Aorta (tissue), 5 donors: Measurements from ENCODE around the gene SDCBP2. TPM values are rescaled to one million over a fixed set of nuclear protein-coding genes. Genes with fewer than 3 reads are reported as not detected.

Experiments used
- ATAC-seq: fragments of 200-7000 bp; cut with Tn5 transposase; one replicate; pipeline ENCODE4 v1.9.1; 2022; ENCODE audit warnings: moderate library complexity; ENCODE audit not compliant: low FRiP score
- DNase-seq, 2 donors: peaks; one replicate each; pipeline ENCODE4 v3.0.0-alpha.2; 2020
- H3K27ac ChIP-seq, 2 donors: one replicate each; pipeline ENCODE4 v1.5.1; 2013; ENCODE audit warnings: low read length in 2 of 2, mild to moderate bottlenecking in 2 of 2, moderate library complexity in 2 of 2, control low read depth in 1 of 2, inconsistent platforms in 1 of 2, low read depth in 1 of 2
- H3K27me3 ChIP-seq, 2 donors: one replicate each; pipeline ENCODE4 v1.6.1; 2013; ENCODE audit warnings: control low read depth in 1 of 2, low read length in 1 of 2, mild to moderate bottlenecking in 1 of 2, moderate library complexity in 1 of 2; ENCODE audit not compliant: insufficient read depth in 2 of 2, control insufficient read depth in 1 of 2
- H3K36me3 ChIP-seq, 2 donors: one replicate each; pipeline ENCODE4 v1.6.1; 2013; ENCODE audit warnings: control low read depth in 1 of 2, low read length in 1 of 2, mild to moderate bottlenecking in 1 of 2; ENCODE audit not compliant: insufficient read depth in 2 of 2, control insufficient read depth in 1 of 2
- H3K4me1 ChIP-seq, 2 donors: one replicate each; pipeline ENCODE4 v1.6.1; 2013; ENCODE audit warnings: low read length in 2 of 2, control low read depth in 1 of 2, mild to moderate bottlenecking in 1 of 2, moderate library complexity in 1 of 2; ENCODE audit not compliant: insufficient read depth in 2 of 2, control insufficient read depth in 1 of 2
- H3K4me3 ChIP-seq, 2 donors: one replicate each; pipeline ENCODE4 v1.5.1; 2013; ENCODE audit warnings: low read length in 2 of 2, control low read depth in 1 of 2, mild to moderate bottlenecking in 1 of 2
- H3K9me3 ChIP-seq: one replicate; pipeline ENCODE4 v1.6.1; 2013; ENCODE audit warnings: mild to moderate bottlenecking, low read length; ENCODE audit not compliant: control insufficient read depth
- WGBS, 2 donors: extraction: QIAGEN DNeasy Blood & Tissue Kit; methylation state at CpG; one replicate each; pipeline ENCODE4 v1.1.7; 2013; 5-methylcytosine and 5-hydroxymethylcytosine counted together
- intact Hi-C, 2 donors: fragments of 100-400 bp; cut with DNase I; formaldehyde crosslinking; loops; one replicate each; pipeline versions ENCODE4 v1.14.2 to v1.15.0; 2022
- polyA plus RNA-seq, 2 donors: library from polyadenylated mRNA; stranded (reverse); fragments of 200-250 nt; gene quantifications; one replicate each; pipeline ENCODE4 v1.2.3, GENCODE V29; 2013
- total RNA-seq, 2 donors: library from RNA; stranded (reverse); fragmentation: NEBNext Ultra II Directional; extraction: Animal tissue kit (Norgen Biotek cat#: 25700); gene quantifications; one replicate each; pipeline ENCODE4 v1.2.1, GENCODE V29; 2021
- donor health status: healthy with polysubstance abuse.
- donor health status: Bipolar disorder and iron deficiency.
- donor health status: DM: no; HTN: no; CAD: no.
- donor health status: DM: no; HTN: no; CAD: no.
- donor health status: DM: yes; HTN: yes; CAD: no.

SDCBP2 gene
- total and polyA plus RNA-seq, 4 donors, result 4.0 to 63.4 (median 6.1) TPM

DNA sequence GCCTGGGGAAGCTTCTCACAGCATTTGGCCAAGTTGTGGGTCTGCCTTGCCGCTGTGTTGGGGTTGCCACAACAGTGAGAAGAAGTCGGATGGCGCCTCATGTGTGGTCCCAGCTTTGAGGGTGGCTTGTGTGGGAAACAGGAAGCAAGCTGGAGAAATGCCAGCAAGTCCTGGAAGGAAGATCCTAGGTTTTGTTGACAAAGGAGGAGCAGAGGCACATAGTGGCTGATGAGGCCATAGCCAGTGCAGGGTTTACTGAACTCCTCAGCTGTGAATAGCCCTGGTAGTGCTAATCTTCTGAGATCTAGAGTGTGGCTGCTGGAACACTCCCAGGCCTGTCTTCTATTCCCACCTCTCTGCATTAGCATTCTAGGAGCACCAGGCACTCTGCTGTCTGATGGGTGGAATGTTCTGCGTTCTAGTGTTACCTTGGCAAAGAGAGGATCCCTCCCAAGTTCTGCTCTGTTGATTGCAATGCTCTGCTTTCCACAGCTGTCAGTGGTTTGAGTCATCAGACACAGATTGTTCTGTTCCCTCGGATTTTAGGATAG lies 37.7 kb downstream of the SDCBP2 start:
- Histone ChIP-seq H3K27me3 (no peaks in the 10 kb centered on the region), H3K4me3 (no peak overlapping the region), H3K9me3 (no peaks in the 10 kb centered on the region), H3K27ac (no peak overlapping the region), H3K36me3 (no peaks in the 10 kb centered on the region), H3K4me1 (no peaks in the 10 kb centered on the region)
- ATAC-seq (no peak), DNase-seq (no peak)
- 64 to 79% methylated on average over 5 of the region's 5 CpGs for WGBS, 2 donors
- intact Hi-C loops, result no loop called here

DNA sequence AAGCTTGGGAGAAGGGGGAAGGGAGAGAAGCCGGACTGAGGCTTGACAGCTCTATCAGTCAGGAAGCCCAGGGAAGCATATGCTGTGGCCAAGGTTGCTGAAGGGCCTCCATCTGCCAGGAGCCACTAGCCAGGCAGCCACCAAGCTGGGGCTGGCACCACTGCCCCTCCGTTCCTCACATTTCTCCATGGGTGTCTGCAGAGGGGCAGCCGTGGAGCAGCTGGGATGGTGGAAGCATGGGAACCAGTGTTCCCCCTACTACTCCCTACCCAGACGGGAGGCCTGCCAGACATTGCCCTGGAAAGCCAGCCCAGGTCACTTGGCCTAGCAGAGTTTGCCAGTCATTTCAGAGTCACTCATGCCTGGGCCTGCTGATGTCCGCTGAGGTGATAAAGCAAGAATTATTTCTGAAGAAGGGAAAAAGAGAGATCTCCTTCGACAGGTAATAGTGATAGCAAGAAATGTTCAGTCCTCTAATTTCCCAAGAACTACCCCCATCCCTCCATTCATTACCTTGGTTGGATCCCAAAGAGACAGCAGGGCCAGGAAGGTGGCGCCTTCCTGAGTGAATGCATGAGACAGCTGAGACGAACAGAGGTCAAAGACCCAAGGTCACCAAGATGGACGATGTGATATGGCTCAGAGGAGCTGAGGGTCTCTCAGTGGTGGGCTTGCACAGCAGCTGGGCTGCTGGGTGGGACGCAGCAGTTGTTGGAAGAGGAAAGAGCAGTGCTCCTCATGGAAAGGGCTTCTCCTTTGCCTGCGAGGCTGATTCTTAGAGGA lies 41.0 kb downstream of the SDCBP2 start:
- WGBS, 2 donors, result 83 to 88% methylated on average over 11 of the region's 11 CpGs
- H3K4me3 ChIP-seq, result no peak overlapping the region
- no peak overlapping the region for H3K27ac ChIP-seq
- no peaks in the 10 kb centered on the region for H3K4me1 ChIP-seq
- intact Hi-C loops, result no loop called here
- no peaks in the 10 kb centered on the region for H3K27me3 ChIP-seq
- DNase-seq (peak in 1 of 2 donors; percentile 57), ATAC-seq (peak; percentile 22)
- H3K36me3 ChIP-seq, result no peaks in the 10 kb centered on the region
- H3K9me3 ChIP-seq, result no peaks in the 10 kb centered on the region

- 89 to 100% methylated on average over 1 of the region's 1 CpG for WGBS, 2 donors
- DNase-seq, result no peak
Measured at GRCh38 chr20:1287306-1287705, 41.6 kb downstream of the SDCBP2 start.

GRCh38 chr20:1286267-1287024 lies 42.5 kb downstream of the SDCBP2 start:
- ATAC-seq, result no peak
- Histone ChIP-seq H3K27me3 (no peaks in the 10 kb centered on the region), H3K36me3 (no peaks in the 10 kb centered on the region), H3K4me3 (no peak overlapping the region), H3K4me1 (no peaks in the 10 kb centered on the region), H3K9me3 (no peaks in the 10 kb centered on the region), H3K27ac (no peak overlapping the region)
- 57 to 64% methylated on average over 9 of the region's 9 CpGs for WGBS, 2 donors
- intact Hi-C loops, result no loop called here
- no peak for DNase-seq

More at GRCh38 chr20:1287306-1287705, 41.6 kb downstream of the SDCBP2 start:
- Histone ChIP-seq H3K36me3 (no peaks in the 10 kb centered on the region), H3K27ac (no peak overlapping the region), H3K4me1 (no peaks in the 10 kb centered on the region), H3K27me3 (no peaks in the 10 kb centered on the region), H3K9me3 (no peaks in the 10 kb centered on the region), H3K4me3 (no peak overlapping the region)
- ATAC-seq, result no peak
- intact Hi-C loops, result no loop called here

DNA sequence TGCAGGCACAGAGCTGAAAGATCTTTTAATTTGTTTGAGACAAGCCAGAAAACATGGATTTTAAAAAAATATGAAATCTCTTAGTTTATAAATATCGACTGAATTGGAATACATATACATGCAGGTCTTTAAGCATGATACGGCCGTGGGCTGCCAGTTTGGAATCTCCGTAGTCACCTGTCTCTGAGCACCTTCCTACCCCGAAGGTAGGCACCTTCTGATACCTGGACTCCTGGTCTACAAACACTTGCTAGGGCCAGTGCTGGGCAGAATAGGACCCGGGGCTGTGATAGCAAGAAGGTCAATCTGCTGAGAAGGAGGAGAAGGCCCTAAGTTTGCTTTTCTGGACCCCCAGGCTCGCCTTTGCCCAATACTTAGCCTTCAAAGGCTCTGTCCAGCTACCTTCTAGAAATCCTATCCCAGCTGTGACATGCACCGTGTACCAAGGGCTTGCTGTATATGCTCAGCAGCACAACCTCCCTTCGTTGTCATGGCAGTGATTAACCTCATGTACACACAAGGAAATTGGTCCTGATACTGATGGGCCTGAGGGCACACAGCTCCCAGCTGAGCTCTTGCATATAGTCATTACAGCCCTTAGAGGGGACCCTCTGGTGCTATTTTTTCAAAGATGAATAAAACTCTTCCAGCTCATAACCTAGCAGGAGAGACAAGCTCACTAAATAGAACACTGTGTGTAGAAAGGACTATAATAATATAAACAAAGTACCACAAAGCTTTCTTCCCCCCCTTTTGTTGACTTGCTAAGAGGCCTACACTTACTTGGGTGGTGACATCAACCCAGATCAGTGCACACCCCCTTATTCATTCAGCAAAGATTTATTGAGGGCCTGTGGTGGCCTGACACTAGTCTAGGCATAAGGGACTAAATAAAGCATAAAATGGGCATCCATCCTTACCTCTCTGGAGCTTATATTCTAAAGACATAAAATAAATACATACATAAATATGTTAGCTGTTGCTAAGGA lies 45.1 kb downstream of the SDCBP2 start:
- H3K27ac ChIP-seq, result no peak overlapping the region
- no peak for ATAC-seq
- DNase-seq, result peak in 1 of 2 donors; percentile 57

GRCh38 chr20:1282966-1283365 lies 46.0 kb downstream of the SDCBP2 start:
- Histone ChIP-seq H3K27ac (no peak overlapping the region), H3K27me3 (no peaks in the 10 kb centered on the region), H3K9me3 (no peaks in the 10 kb centered on the region), H3K4me3 (no peak overlapping the region), H3K4me1 (no peaks in the 10 kb centered on the region), H3K36me3 (no peaks in the 10 kb centered on the region)
- 69 to 71% methylated on average over 3 of the region's 3 CpGs for WGBS, 2 donors
- DNase-seq, result no peak
- intact Hi-C loops, result no loop called here
- no peak for ATAC-seq

More for the DNA sequence above, 45.1 kb downstream of the SDCBP2 start:
- Histone ChIP-seq H3K4me1 (no peaks in the 10 kb centered on the region), H3K36me3 (no peaks in the 10 kb centered on the region), H3K4me3 (no peak overlapping the region), H3K27me3 (no peaks in the 10 kb centered on the region), H3K9me3 (no peaks in the 10 kb centered on the region)
- WGBS, 2 donors, result 90 to 92% methylated on average over 9 of the region's 9 CpGs
- intact Hi-C loops, result no loop called here

GRCh38 chr20:1281279-1282057 lies 47.5 kb downstream of the SDCBP2 start:
- Histone ChIP-seq H3K27ac (no peak overlapping the region), H3K9me3 (no peaks in the 10 kb centered on the region), H3K27me3 (no peaks in the 10 kb centered on the region), H3K4me1 (no peaks in the 10 kb centered on the region), H3K4me3 (no peak overlapping the region), H3K36me3 (no peaks in the 10 kb centered on the region)
- 55 to 74% methylated on average over 7 of the region's 7 CpGs for WGBS, 2 donors
- intact Hi-C loops, result no loop called here
- DNase-seq (peak in 1 of 2 donors; percentile 60), ATAC-seq (no peak)
